HG03575 (cell line): ENCODE results near the gene MMP21.

ENCODE experiments used
- ATAC-seq: cut with Tn5 transposase; IDR thresholded peaks from one replicate; pipeline ENCODE4 v1.9.1; 2021; ENCODE audit not compliant: unreplicated experiment, insufficient number of reproducible peaks, low FRiP score; ENCODE audit errors: extremely low read depth

The MMP21 gene

DNA sequence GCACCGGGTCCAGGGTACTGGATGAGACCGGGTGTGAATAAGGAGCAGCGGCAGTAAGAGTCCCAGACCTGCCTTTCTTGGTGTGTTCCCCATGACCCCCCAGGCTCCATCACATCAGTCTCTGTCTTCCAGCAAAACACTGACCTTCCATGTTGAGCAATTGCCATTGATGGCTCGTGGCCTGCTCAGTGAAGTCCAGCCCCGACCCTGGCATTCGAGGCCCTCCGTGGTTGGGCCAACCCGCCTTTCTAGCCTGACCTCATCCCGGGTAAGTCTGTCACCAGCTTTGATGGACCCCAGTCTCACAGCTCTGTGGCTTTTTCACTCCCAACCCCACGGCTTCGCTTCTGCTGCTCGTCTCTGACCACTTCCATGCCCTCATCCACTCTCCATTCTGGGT, 6.4 kb downstream of the MMP21 start:
- no peak for ATAC-seq

DNA sequence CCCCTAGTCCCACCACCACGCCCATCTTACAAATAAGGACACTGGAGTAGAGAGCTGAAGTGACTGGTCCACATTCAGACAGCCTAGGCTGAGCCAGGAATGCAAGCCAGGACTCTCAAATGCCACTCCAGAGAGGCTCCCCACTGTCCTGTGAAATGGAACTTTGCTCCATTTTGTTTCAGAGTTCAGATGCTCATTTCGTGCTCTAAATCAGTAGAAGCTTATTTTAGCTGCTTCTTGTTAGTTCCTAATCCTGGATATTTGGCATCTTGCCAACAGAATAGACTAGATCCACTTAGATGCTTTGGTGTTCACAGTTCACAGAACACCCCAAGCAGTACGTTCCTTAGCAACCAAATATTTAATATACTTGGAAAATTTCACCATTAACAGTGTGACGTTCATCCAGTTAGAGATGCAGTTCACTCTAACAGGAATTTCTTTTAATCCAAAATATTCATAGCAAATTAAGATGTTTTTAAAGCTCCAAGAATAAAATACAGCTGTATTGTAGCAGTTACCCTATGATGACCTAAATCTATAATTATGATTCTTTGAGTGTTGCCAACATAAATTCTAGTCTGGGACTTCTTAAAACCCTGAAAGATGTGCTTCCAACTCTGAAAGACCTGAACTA, 7.3 kb downstream of the MMP21 start:
- ATAC-seq, result no peak

DNA sequence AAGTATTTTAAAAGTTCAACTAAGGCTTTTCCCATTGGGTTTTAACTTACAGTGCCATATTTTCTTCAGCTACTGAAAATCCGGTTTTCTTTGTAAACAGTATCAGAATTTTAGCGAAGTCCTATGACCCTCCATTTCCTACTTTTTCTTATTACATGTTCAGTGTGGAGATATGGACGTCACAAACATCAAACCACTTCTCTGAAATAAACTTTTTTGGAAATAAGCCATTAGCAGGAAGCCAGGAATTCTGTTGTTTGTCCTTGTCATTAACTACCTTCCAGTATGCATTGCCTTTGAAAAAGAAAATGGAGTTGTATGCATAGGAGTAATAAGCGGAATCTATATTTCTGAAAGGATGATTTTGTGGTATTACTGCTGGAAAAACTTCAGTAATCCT, 9.1 kb downstream of the MMP21 start:
- no peak for ATAC-seq

DNA sequence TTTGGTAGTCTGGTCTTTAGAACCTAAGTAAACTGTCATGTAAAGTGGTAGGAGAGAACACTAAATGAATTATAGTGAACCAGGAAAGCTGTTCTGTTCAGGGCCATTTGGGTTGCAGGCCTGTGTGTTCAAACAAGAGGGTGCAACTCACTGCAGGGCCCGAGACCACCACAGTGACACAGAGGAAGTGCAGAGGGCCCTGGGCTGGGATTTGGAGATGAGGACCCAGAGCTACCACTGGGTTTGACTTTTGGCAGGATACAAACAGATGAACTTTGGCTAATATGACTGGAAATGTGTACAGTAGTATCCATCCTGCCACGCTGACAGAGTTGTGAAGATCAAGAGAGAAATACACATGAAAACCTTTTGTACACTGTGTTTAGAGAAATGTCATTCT, 9.8 kb downstream of the MMP21 start:
- no peak for ATAC-seq

DNA sequence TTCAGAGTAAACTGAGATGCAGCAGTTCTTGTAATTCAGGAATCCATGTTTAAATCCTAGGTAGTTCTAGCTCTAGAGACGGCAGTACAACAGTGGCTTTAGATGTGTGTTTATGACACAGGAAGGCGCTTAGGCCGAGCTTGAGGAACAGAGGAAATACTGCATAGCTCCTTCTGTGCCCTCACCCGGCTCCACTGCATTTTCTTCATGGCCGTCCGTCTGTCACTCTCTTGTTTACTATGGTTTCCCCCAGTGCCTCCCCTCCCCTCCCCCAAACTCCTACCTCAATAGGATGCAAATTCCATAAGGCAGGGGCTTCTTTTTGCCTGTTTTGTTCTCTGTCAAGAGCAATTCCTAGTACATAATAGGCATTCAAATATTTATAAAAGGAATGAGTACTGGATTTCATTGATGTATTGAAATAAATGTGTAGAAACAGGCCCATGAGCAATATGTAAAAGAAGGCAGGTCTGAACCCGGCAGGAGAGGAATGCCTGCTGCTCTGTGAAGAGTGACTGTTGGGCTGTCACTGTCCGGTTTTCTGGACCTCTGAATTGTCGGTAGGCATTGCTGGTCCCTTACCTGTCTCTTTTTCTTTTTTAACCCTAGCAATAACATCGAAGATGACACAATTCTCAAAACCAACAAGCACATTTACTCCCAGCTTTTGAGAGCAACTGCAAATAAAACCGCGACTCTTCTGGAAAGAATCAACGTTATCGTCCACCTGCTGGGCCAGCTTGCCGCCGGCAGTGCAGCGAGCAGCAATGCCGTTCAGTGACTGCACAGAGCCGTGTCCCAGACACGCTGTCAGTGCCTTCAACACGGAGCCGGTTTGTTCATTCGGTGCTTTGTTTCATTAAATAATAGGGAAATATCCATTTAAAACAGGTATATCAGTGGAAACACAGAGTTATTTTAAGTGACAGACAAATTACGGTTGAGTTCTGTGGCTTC, 12.7 kb downstream of the MMP21 start:
- no peak for ATAC-seq

DNA sequence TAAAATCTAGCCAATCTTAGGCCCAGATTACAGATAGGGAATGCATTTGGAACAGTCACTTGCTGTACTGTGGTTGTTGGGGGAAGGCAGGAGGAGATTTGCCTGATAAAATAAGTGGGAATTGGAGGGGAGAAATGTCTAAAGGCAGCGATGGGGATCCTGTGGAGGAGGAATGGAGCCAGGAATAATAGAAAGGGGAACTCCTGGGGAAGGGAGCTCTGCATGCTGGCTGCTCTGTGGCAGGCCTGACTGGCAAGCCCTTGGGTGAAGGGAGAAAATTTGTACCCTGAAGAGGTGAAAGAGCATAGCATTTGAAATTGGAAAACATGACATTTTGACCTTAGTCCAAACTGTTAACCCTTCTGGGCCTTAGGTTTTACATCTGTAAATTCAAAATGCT, 13.7 kb downstream of the MMP21 start:
- no peak for ATAC-seq

DNA sequence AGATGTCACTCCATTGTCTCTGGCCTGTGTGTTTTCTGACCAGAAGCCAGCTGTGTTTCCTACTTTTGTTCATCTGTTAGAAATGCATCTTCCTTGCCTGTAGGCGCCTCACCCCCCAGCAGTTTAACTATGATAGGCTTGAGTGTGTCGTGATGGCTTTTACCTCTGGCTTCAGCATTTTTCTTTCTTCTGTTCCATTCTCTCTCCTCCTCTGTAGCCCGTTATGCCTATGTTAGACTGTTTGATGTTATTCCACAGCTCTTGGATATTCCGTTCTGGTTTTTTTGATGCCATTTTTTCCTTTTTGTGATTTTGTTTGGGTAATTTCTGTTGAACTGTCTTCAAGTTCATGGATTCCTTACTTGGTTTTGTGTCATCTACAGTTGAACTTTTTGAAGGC, 17.9 kb downstream of the MMP21 start:
- ATAC-seq, result no peak

DNA sequence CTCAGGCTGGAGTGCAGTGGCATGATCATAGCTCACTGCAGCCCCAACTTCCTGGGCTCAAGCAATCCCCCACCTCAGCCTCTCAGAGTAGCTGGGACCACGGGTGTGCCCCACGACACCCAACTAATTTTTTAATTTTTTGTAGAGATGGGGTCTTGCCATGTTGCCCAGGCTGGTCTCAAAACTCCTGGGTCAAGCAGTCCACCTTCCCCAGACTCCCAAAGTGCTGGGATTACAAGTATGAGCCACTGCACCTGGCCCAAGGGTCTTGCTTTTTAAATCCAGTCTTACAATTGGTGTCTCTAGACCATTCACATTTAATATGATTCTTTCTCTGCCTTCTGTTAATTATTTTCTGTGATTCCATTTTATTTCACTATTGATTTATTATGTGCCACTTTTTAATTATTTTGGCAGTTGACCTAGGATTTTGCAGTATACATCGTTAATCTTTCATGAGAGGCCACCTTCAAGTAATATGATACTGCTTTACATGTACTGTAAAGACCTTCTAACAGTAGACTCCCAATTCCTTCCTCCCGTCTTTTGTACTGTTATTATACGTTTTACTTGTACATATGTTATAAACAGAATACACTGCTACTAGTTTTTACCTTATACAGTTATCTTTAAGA, 18.7 kb downstream of the MMP21 start:
- no peak for ATAC-seq

DNA sequence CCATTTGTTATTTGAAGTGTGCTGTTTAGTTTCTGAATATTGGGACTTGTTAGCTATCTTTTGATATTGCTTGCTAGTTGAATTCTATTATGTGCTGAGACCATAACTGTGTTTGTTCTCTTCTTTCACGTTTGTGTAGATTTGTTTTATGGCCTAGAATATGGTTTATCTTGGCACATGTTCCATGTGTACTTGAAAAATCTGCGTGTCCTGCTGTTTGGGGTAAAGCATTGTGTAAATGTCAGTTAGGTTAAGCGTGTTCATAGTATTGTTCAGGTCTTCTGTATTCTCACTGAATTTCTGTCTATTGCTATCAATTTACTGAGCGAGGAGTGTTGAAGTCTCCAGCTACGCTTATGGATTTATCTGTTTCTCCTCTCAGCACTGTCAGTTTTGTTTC, 19.4 kb downstream of the MMP21 start:
- ATAC-seq, result no peak

DNA sequence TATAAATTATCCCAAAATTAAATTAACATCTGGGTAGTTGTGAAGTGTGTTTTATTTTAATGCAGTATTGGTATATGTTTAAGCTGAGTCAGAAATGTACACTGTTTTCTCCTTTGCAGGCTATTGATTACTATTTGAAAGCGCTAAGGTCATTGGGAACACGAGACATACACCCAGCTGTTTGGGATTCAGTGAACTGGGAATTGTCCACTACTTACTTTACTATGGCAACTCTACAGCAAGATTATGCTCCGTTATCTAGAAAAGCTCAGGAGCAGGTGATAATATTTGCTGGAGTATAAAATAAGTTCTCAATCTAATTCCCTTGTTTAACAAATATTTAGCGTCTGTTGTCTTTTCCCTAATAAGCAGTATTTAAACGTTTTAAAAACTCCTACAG, 28.2 kb downstream of the MMP21 start:
- ATAC-seq, result no peak

DNA sequence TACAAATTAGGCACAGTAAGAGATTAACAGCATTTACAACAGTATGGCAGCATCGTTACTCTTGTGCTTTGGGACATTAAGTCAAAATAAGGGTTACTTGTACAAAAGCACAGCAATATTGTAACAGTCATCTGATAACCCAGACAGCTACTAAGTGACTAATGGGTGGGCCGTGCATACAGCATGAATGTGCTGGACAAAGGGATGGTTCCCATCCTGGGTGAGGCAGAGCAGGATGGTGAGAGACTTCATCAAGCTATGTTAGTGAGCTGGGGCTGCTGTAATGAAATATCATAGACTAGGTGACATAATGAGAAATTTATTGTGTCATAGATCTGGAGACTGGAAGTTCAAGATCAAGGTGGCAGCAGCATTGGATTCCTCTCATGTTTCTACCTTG, 30.7 kb downstream of the MMP21 start:
- ATAC-seq, result no peak

DNA sequence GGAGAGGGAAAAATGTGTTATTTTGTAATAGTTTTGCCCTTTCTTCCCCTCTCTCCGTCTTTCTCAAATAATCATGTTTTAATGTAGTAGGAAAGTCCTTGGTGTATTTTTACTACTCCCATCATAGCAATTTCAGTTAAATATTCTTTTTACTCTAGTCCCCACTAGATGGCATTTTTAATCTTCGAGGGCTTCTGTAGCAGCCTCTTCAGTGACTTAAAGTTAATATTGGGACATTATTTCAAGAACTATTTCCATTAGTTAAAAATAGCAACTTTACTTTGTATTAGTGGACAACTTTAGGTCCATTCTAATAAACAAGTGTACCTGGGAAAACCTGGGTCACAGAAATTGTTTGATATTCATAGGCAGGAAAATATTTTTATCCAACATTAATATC, 33.2 kb downstream of the MMP21 start:
- no peak for ATAC-seq

DNA sequence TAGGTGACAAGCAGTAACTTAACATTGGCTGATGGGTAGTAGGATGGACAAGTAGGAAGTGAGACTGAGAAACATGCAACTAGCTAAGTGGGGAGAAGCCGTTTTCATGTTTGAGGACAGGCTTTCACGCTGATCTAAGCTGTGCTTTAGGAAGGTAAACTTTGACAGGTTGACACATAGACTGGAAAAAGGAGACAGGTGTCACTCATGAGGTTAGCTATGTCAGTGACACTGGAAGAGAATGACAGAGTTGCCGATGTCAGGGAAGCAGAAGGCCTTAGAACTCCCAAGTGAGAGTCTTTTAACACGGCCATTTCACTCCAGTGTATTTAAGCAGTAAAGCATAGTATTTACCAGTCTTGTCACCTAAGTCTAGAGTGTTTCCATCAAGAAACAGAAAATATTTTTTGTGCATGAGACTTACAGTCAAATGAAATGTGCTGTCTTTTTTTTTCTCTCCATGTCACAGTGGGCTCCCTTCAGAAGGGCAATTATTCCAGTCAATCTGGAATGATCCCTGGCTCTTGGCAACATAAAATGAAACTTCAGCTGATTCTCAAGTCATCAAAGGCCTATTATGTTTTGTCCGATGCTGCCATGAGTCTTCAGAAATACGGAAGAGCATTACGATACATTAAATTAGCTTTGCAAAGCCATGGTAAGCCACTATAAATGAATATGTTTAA, 35.5 kb downstream of the MMP21 start:
- no peak for ATAC-seq

DNA sequence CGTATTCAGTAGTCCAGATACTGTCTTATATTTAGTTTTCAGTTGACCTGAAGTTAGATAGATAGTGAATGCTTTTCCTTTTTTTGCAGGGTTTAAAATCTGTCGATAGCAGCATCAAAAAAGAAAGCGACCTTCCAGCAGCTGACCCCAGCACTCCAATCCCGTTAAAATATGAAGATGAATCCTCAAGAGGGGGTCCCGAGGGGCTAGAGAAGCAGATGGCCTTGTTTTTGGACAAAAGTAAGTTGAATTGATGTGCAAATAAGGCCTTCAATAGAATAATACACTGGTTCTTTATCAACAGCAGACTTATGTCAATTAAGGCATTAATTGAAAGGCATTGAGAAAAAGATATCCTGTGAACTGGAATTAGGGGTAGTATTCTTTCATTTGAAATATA, 37.4 kb downstream of the MMP21 start:
- ATAC-seq, result no peak

DNA sequence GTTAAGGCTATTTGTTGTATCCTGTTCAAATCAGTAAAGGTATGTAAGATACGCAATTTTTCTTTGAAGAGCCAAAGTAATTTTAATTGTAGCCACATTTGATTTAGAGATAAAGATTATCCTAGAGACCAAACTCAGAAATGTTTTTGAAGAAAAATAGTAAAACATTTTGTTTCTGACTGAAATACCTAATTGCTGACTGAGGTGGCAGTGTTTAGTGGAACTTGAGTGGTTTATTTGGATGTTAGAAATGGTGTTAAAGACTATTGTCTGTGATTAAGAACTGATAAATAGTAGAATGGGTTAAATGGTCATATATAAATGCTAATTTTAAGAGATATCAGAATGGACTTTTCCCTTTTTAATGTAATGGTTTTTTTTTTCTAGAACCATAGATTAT, 40.8 kb downstream of the MMP21 start:
- ATAC-seq, result no peak

DNA sequence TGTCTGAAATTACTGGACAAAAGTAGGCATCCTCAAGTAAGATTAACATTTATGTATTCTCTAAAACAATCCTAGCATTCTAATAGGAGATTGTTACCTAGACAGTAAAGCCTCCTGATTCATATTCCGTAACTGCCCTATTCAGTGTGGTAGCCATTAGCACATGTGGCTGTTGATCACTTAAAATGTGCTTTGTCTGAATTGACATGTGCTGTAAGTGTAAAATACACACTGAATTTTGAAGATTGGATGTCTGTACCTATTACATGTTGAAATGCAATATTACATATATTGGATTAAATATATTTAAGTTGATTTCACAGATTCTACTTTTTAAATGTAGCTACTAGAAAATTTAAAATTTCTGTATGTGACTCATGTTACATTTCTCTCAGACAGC, 41.5 kb downstream of the MMP21 start:
- ATAC-seq, result no peak

DNA sequence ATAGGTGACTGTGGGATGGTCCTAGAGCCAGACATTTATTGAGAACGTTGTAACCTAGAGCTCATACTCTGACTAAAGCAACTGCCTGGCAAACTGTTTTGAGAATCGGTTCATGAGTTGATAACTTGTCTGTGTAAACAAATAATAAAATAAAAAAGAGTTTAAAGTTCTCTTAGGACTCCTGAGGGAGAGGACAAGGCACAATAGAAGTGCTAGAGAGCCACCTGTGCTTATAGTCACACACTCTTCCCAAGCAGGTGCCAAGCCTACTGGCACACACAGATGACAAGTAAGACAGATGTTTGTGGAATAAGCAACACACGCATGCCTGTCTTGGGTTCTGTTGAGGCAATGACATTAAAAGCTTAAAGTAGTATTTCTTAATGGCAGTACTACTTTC, 48.2 kb downstream of the MMP21 start:
- no peak for ATAC-seq

DNA sequence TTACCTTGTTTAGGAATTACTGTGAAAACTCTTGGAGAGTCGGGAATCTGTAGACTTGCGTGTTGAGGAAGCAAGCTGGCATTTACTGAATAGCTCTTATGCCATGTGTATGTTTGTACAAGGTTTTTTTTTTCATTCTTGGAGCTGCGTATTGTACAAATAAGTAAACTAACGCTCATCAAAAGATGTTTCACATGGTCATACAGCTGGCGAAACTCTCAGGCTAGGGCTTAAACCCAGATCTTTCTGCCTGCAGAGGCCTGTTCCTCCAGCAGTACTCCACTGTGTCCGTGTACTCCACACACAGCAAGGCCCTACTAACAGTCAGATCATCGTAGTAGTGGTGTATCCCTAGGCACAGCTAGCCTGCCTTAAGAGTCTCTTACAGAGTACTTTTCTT, 48.7 kb downstream of the MMP21 start:
- ATAC-seq, result no peak

DNA sequence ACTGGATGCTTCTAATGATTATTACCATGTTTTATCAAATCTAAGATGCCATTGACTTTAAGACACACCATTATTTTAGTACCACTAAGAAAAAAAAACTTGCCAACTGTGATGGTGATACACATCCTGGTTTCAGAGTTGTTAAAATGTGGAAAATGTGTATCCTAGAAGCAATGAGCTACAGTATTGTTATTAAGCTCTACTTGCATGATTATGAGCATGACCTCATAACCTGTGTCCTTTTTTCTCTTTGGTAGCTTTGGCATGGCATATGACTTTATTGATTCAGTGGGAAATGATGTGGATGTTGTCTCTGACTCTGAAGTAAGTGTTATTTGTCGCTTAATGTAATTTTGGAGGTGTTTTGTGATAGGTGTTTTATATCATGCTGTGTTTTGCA, 52.8 kb downstream of the MMP21 start:
- no peak for ATAC-seq

DNA sequence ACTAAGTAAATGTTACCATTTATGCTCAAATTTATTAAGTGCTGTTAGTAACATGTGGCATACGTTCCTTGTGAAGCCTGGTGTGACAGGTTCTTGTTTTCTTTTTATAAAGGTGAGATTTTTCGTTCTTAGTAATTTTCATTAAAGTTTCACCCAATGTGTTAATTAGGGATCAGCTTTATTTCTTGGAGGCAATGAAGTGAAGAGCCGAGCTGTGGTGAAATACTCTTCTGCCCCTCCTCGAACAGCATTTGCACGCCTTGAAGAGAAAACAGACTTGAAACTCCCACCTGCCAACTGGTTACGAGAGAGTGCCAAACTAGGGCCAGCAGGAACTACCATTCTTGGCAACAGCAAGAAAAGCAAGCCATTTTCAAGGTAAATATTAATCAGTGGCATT, 54.6 kb downstream of the MMP21 start:
- peak; percentile 29 for ATAC-seq
